RPMI7951 (cell line): ENCODE results near the gene PNPLA8. TPM values are rescaled to one million over a fixed set of nuclear protein-coding genes. Genes with fewer than 3 reads are reported as not detected.

Source experiments
- DNase-seq: peaks from one replicate; pipeline ENCODE4 v3.0.0-alpha.2; 2012; ENCODE audit warnings: low read depth
- total RNA-seq: library from RNA; depleted of rRNA; stranded (reverse); fragments of >200 nt; shearing (Covaris generic); gene quantifications from 2 replicates; pipeline ENCODE4 v1.2.3, GENCODE V29; 2014; rRNA removed

The PNPLA8 gene
- total RNA-seq, 1 experiment from 2014 or later, result 40.6 TPM

- DNase-seq, result peak; percentile 14
Observed at GRCh38 chr7:108442039-108442568, 83.8 kb downstream of the PNPLA8 start.

GRCh38 chr7:108441392-108441955 lies 84.5 kb downstream of the PNPLA8 start:
- no peak for DNase-seq

- DNase-seq, result no peak
Observed at GRCh38 chr7:108440613-108441012, 85.3 kb downstream of the PNPLA8 start.

GRCh38 chr7:108436906-108437305 lies 89.0 kb downstream of the PNPLA8 start:
- no peak for DNase-seq

GRCh38 chr7:108434010-108434409 lies 91.9 kb downstream of the PNPLA8 start:
- no peak for DNase-seq

- peak; percentile 62 for DNase-seq
Observed at GRCh38 chr7:108431099-108431498, 94.8 kb downstream of the PNPLA8 start.

- no peak for DNase-seq
Observed at GRCh38 chr7:108430664-108431063, 95.3 kb downstream of the PNPLA8 start.

GRCh38 chr7:108427766-108428165 lies 98.2 kb downstream of the PNPLA8 start:
- no peak for DNase-seq

GRCh38 chr7:108425714-108426275 lies 100.1 kb downstream of the PNPLA8 start:
- no peak for DNase-seq

- no peak for DNase-seq
Observed at GRCh38 chr7:108424013-108424412, 101.9 kb downstream of the PNPLA8 start.

- no peak for DNase-seq
Observed at GRCh38 chr7:108423089-108423989, 102.6 kb downstream of the PNPLA8 start.

GRCh38 chr7:108421720-108422331 lies 104.1 kb downstream of the PNPLA8 start:
- no peak for DNase-seq

Other genes starting within 250 kb of the PNPLA8 start
- gene NRCAM, start 69.7 kb downstream of the PNPLA8 start, total RNA-seq, result 0.78 and 1.7 TPM in 2 replicates
- gene THAP5, start 43.6 kb upstream of the PNPLA8 start, total RNA-seq, result 44.9 and 45.8 TPM in 2 replicates
- gene DNAJB9, start 43.7 kb upstream of the PNPLA8 start, total RNA-seq, result 25.1 and 32.2 TPM in 2 replicates